SU-DHL-6 (cell line): Measurements from ENCODE around the gene DDX59.
"Not testable (repeated sequence)": the region's sequence is repeated elsewhere in the genome, so short reads cannot be mapped to it uniquely, and the experiment has no call there.

Experiments used
- H2AFZ ChIP-seq: fragments of 200-600 bp; sonication (generic); 2 replicates; pipeline ENCODE4 v1.6.1; 2014; ENCODE audit warnings: low read depth, mild to moderate bottlenecking, moderate library complexity, mixed read lengths, antibody characterized with exemption, low read length; ENCODE audit not compliant: severe bottlenecking
- H3F3A ChIP-seq: fragments of 200-600 bp; shearing (Covaris generic); 2 replicates; pipeline ENCODE4 v1.6.0; 2016; ENCODE audit warnings: antibody characterized with exemption, mild to moderate bottlenecking; ENCODE audit not compliant: insufficient read depth
- H3K27ac ChIP-seq: fragments of 200-600 bp; sonication (generic); 2 replicates; pipeline ENCODE4 v1.5.1; 2016; ENCODE audit warnings: low read depth, mild to moderate bottlenecking, low read length, moderate library complexity, mixed read lengths
- H3K27me3 ChIP-seq: fragments of 200-600 bp; sonication (generic), shearing (Covaris generic); 2 replicates; pipeline ENCODE4 v1.6.0; 2014; ENCODE audit warnings: mild to moderate bottlenecking, low read length
- H3K36me3 ChIP-seq: fragments of 200-600 bp; sonication (generic); 2 replicates; pipeline ENCODE4 v1.6.1; 2014; ENCODE audit warnings: mild to moderate bottlenecking, low read length, mixed read lengths
- H3K4me2 ChIP-seq: fragments of 300-600, 200-600 bp; shearing (Covaris generic), sonication (generic); 2 replicates; pipeline ENCODE4 v1.6.0; 2014; ENCODE audit warnings: low read length, low read depth, mild to moderate bottlenecking; ENCODE audit not compliant: poor library complexity, severe bottlenecking
- H3K4me3 ChIP-seq: fragments of 200-600 bp; sonication (generic); 2 replicates; pipeline ENCODE4 v1.5.1; 2014; ENCODE audit warnings: antibody characterized with exemption, low read length, mild to moderate bottlenecking, mixed read lengths; ENCODE audit not compliant: insufficient read depth, poor library complexity, severe bottlenecking
- H3K79me2 ChIP-seq: fragments of 200-600 bp; sonication (generic); 2 replicates; pipeline ENCODE4 v1.6.1; 2014; ENCODE audit warnings: mild to moderate bottlenecking, low read length, moderate library complexity; ENCODE audit not compliant: insufficient read depth
- H3K9ac ChIP-seq: fragments of 200-600 bp; sonication (generic); 2 replicates; pipeline ENCODE4 v1.7.0; 2014; ENCODE audit warnings: mild to moderate bottlenecking, low read length
- H3K9me2 ChIP-seq: fragments of 200-600 bp; sonication (generic); replicated peaks from 2 replicates; pipeline ENCODE4 v1.6.1; 2014; ENCODE audit warnings: low read length; ENCODE audit not compliant: insufficient read depth
- H3K9me3 ChIP-seq: fragments of 200-600 bp; sonication (generic); 2 replicates; pipeline ENCODE4 v1.6.1; 2014; ENCODE audit warnings: low read length, mixed read lengths; ENCODE audit not compliant: insufficient read depth
- H4K20me1 ChIP-seq: fragments of 200-600 bp; sonication (generic); 2 replicates; pipeline ENCODE4 v1.6.1; 2014; ENCODE audit warnings: low read depth, mild to moderate bottlenecking, antibody characterized with exemption, low read length, moderate library complexity, mixed read lengths
- EZH2phosphoT487 ChIP-seq: fragments of 200-600 bp; sonication (generic), shearing (Covaris generic); conservative IDR thresholded peaks from 2 replicates; pipeline ENCODE4 v1.6.1; 2018; ENCODE audit warnings: mild to moderate bottlenecking, antibody characterized with exemption, low read length, moderate library complexity, mixed read lengths
- TF ChIP-seq, protein P1 (sequence below): fragments of 200-600 bp; sonication (generic); IDR thresholded peaks from one replicate; pipeline ENCODE4 v1.5.1; 2017; ENCODE audit warnings: antibody characterized with exemption, mild to moderate bottlenecking, low read length, moderate library complexity; ENCODE audit not compliant: insufficient read depth, poor library complexity, severe bottlenecking

The DDX59 gene

DNA sequence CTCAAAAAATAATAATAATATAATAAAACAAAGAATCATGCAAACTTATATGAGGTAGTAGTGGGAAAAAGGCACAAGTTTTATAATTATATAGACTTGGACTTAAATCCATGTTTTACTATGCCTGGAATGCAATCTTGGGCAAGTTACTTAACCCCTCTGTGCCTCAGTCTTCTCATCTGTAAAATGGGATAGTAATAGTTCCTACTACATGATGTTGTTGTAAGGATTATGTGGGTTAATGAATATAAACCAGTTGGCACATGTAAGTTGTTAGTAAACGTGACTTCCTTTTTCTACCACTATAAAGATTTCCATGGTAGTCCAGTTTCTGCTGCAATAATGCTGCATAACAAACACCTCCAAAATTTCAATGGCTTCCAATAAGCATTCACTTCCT lies 38.3 kb downstream of the DDX59 start:
- TF ChIP-seq, protein P1, sequence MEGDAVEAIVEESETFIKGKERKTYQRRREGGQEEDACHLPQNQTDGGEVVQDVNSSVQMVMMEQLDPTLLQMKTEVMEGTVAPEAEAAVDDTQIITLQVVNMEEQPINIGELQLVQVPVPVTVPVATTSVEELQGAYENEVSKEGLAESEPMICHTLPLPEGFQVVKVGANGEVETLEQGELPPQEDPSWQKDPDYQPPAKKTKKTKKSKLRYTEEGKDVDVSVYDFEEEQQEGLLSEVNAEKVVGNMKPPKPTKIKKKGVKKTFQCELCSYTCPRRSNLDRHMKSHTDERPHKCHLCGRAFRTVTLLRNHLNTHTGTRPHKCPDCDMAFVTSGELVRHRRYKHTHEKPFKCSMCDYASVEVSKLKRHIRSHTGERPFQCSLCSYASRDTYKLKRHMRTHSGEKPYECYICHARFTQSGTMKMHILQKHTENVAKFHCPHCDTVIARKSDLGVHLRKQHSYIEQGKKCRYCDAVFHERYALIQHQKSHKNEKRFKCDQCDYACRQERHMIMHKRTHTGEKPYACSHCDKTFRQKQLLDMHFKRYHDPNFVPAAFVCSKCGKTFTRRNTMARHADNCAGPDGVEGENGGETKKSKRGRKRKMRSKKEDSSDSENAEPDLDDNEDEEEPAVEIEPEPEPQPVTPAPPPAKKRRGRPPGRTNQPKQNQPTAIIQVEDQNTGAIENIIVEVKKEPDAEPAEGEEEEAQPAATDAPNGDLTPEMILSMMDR = no peak
- TF ChIP-seq EZH2phosphoT487 = no peak
- Histone ChIP-seq H3K9me3 (no peaks in the 10 kb centered on the region), H3K27ac (no peak overlapping the region), H3K9ac (no peak overlapping the region), H2AFZ (no peak overlapping the region), H4K20me1 (no peaks in the 10 kb centered on the region; the same call in 1 of the 2 replicates), H3F3A (no peaks in the 10 kb centered on the region), H3K79me2 (no peaks in the 10 kb centered on the region), H3K36me3 (no peaks in the 10 kb centered on the region), H3K4me3 (no peak overlapping the region), H3K4me2 (no peak overlapping the region), H3K9me2 (no peaks in the 10 kb centered on the region), H3K27me3 (no peaks in the 10 kb centered on the region)

DNA sequence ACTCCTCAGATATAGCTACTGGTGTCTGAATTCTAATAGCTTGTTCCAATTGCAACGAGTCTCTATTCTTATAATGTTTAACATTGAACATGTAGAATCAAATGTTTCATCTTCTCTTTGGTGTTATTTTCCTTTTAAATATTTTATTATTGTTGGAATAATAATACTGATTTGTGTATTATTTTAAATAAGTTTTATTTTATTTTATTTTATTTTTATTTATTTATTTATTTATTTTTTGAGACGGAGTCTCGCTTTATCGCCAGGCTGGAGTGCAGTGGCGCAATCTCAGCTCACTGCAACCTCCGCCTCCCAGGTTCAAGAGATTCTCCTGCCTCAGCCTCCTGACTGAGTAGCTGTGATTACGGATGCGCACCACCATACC lies 39.2 kb downstream of the DDX59 start:
- not testable (repeated sequence) for H3K27me3 ChIP-seq, H2AFZ ChIP-seq, H3K36me3 ChIP-seq, H3K9me2 ChIP-seq, H3K27ac ChIP-seq, H3K4me2 ChIP-seq, H3F3A ChIP-seq, H3K9ac ChIP-seq, H3K79me2 ChIP-seq, H4K20me1 ChIP-seq, H3K9me3 ChIP-seq, H3K4me3 ChIP-seq

DNA sequence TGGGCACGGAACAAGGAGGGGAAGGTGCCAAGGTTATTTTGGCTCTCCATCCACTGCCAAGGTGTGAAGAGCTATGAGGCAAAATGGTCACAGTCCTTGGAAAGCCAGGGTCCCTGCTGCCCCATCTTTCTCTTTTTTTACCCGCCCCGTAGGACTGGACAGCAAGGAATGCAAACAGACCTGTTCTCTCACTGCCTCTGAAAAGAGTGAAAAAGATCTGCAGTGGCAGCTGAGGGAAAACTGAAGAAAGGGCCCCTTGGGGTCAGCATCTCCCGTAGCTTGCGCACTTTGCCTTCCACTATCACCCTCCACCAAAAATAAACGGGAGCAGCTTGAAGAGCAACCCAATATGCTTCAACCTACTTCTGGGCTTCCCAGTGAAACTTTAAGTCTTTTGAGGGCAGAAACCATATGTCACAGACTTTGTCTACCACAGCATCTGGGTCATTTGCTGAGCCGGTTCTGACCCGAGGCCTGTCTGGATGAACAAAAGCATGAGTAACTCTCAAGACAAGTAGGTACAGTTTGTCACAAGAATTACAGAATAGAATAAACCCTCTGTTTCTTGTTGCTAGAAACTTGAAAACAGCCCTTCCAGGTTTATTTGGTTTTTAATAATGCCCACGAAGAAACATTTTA lies 39.7 kb downstream of the DDX59 start:
- Histone ChIP-seq H3K9me3 (no peaks in the 10 kb centered on the region), H3K9ac (no peak overlapping the region), H3K4me2 (no peak overlapping the region), H2AFZ (no peak overlapping the region), H3F3A (no peaks in the 10 kb centered on the region), H3K27ac (no peak overlapping the region), H3K4me3 (no peak overlapping the region), H3K9me2 (no peaks in the 10 kb centered on the region), H3K79me2 (no peaks in the 10 kb centered on the region), H3K27me3 (no peaks in the 10 kb centered on the region), H3K36me3 (no peaks in the 10 kb centered on the region), H4K20me1 (no peaks in the 10 kb centered on the region; the same call in 1 of the 2 replicates)
- TF ChIP-seq, protein P1 = no peak
- no peak for TF ChIP-seq EZH2phosphoT487

DNA sequence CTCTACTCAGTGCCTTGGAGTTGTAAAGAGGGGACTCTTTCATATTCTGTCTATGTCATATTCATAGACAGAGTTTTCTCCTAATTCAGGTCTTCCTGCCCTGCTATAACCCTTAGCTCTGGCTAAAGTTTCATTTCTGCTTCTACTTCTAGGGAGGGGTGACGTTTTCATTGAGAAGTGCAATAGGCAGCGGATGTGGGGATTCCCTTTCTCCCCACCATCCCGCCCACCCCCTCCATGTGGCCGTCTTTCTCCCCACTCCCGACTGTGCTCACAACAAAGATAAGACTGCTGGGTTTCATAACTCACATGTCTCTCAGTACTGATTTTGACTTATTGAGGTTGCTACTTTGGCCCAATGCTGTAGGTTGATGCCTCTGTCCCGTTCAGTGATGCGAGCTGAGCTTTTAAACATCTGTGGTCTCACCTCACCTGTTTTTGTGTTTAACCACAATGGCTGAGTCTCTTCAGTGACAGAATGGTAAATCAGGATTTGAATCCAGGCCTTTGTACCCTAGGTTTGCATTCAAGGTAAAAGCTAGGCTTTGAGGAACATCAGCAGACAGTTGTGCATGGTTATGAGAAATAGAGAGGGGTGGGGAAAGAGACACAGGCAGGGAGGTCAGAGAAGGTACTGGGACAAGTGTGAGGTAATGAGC lies 41.4 kb downstream of the DDX59 start:
- peak overlapping the region; percentile 20 for H3K4me2 ChIP-seq
- H3K9me2 ChIP-seq = no peaks in the 10 kb centered on the region
- H3K9me3 ChIP-seq = no peaks in the 10 kb centered on the region
- H3K9ac ChIP-seq = no peak overlapping the region
- H2AFZ ChIP-seq = no peak overlapping the region
- TF ChIP-seq EZH2phosphoT487 = no peak
- H4K20me1 ChIP-seq = no peaks in the 10 kb centered on the region; the same call in 1 of the 2 replicates
- no peaks in the 10 kb centered on the region for H3K36me3 ChIP-seq
- no peaks in the 10 kb centered on the region for H3K27me3 ChIP-seq
- no peak overlapping the region for H3K27ac ChIP-seq
- no peaks in the 10 kb centered on the region for H3K79me2 ChIP-seq
- H3K4me3 ChIP-seq = no peak overlapping the region
- no peaks in the 10 kb centered on the region for H3F3A ChIP-seq
